Measurements from ENCODE around the gene KCNMA1.

The KCNMA1 gene

GRCh38 chr10:77052593-77052992, 585.0 kb downstream of the KCNMA1 start:
- DNase-seq (ENCODE audit: low read depth, low spot score): no peak
- TF ChIP-seq, protein P1, sequence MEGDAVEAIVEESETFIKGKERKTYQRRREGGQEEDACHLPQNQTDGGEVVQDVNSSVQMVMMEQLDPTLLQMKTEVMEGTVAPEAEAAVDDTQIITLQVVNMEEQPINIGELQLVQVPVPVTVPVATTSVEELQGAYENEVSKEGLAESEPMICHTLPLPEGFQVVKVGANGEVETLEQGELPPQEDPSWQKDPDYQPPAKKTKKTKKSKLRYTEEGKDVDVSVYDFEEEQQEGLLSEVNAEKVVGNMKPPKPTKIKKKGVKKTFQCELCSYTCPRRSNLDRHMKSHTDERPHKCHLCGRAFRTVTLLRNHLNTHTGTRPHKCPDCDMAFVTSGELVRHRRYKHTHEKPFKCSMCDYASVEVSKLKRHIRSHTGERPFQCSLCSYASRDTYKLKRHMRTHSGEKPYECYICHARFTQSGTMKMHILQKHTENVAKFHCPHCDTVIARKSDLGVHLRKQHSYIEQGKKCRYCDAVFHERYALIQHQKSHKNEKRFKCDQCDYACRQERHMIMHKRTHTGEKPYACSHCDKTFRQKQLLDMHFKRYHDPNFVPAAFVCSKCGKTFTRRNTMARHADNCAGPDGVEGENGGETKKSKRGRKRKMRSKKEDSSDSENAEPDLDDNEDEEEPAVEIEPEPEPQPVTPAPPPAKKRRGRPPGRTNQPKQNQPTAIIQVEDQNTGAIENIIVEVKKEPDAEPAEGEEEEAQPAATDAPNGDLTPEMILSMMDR (IDR thresholded peaks at IDR 0.05; ENCODE audit: low read depth, low read length): no peak
- no peak overlapping the region for H3K4me3 ChIP-seq (ENCODE audit: low read depth, low read length)
- in situ Hi-C loops (cut with HindIII; ENCODE audit: low sequenced_read_pairs): no loop called here

GRCh38 chr10:77051837-77052236, 585.8 kb downstream of the KCNMA1 start:
- TF ChIP-seq, protein P1 (IDR thresholded peaks at IDR 0.05; ENCODE audit: low read depth, low read length): no peak
- in situ Hi-C loops (cut with HindIII; ENCODE audit: low sequenced_read_pairs): no loop called here
- no peak overlapping the region for H3K4me3 ChIP-seq (ENCODE audit: low read depth, low read length)
- DNase-seq (ENCODE audit: low read depth, low spot score): no peak

DNA sequence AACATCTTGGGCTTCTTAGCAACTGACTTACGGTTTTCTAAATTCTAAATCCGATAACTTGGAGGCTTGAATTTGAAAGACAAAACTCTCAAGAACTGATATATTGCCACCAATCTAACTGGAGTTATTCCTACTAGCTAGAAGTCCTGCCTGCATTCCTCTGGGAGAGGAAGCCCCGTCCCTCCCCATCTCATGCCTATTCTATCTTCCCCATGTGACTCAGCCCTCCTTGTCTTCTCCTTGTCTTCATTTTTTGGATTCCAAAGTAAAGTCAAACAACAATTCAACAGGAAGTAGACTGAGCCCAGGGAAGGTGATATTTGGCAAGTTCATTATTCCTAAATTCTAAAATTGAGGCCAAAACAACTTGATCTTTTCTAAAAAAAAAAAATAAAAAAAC, 587.7 kb downstream of the KCNMA1 start:
- TF ChIP-seq, protein P1 (IDR thresholded peaks at IDR 0.05; ENCODE audit: low read depth, low read length): no peak
- in situ Hi-C loops (cut with HindIII; ENCODE audit: low sequenced_read_pairs): no loop called here
- no peak for DNase-seq (ENCODE audit: low read depth, low spot score)
- no peak overlapping the region for H3K4me3 ChIP-seq (ENCODE audit: low read depth, low read length)

DNA sequence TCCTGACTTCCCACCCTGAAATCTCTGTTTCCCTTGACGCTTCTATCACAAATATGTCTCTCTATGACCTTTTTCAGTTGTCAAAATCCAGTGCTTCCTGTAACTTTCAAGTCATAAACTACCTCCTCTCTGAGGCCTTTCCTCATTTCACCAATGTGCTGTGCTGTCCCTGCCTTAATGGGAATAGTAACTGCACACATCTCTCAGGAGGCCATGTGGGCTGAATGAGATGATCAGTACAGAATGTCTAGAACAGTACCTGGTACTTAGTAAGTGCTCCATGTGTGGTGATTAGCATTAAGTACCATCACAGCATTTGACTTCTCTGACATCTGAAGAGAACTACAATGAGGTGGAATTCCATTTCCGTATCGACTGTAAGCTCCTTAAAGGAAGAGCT, 588.5 kb downstream of the KCNMA1 start:
- TF ChIP-seq, protein P1 (IDR thresholded peaks at IDR 0.05; ENCODE audit: low read depth, low read length): no peak
- in situ Hi-C loops (cut with HindIII; ENCODE audit: low sequenced_read_pairs): no loop called here
- DNase-seq (ENCODE audit: low read depth, low spot score): no peak
- no peak overlapping the region for H3K4me3 ChIP-seq (ENCODE audit: low read depth, low read length)

- no peak for DNase-seq (ENCODE audit: low read depth, low spot score)
- TF ChIP-seq, protein P1 (IDR thresholded peaks at IDR 0.05; ENCODE audit: low read depth, low read length): no peak
- H3K4me3 ChIP-seq (ENCODE audit: low read depth, low read length): no peak overlapping the region
- in situ Hi-C loops (cut with HindIII; ENCODE audit: low sequenced_read_pairs): no loop called here
These were observed 592.5 kb downstream of the KCNMA1 start for GRCh38 chr10:77045085-77045484.

- DNase-seq (ENCODE audit: low read depth, low spot score): no peak
- in situ Hi-C loops (cut with HindIII; ENCODE audit: low sequenced_read_pairs): no loop called here
- TF ChIP-seq, protein P1 (IDR thresholded peaks at IDR 0.05; ENCODE audit: low read depth, low read length): no peak
- H3K4me3 ChIP-seq (ENCODE audit: low read depth, low read length): no peak overlapping the region
These were observed 594.2 kb downstream of the KCNMA1 start for GRCh38 chr10:77043420-77043763.
